ENCODE results near the gene AUTS2.

The AUTS2 gene

DNA sequence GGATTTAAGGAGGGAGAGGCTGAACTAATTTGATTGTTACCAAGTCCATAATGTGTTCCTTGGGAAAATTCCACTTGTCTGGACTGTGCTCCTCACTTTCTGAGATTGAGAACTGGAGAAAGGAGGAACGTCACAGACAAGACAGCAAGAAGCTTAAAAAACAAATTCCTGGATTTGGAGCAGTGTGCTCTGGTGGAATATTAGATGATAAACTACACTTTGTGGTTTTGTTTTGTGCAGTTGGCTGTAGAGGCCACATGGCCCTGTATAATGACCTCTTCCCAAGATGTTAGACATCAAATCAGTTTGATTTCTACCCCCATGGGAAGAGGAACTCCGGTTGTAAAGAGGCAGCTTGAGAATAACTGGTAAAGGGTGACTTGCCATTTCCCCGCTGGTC is 1112.4 kb downstream of the AUTS2 start:
- peaks cover 38% of the 10 kb centered on the region for H3K4me1 ChIP-seq (ENCODE audit: control insufficient read depth, insufficient read depth, low read length)
- TF ChIP-seq ZNF514 (tag by site-specific recombination; IDR thresholded peaks at IDR 0.05) (no peak), ZNF140 (tag by site-specific recombination; IDR thresholded peaks at IDR 0.05) (no peak), ZNF169 (tag by site-specific recombination; IDR thresholded peaks at IDR 0.05) (no peak), ZNF280D (tag by site-specific recombination; IDR thresholded peaks at IDR 0.05) (no peak), ZNF585B (tag by site-specific recombination; IDR thresholded peaks at IDR 0.05) (no peak), ZNF704 (tag by site-specific recombination; IDR thresholded peaks at IDR 0.05) (no peak), ZBTB48 (tag by site-specific recombination; IDR thresholded peaks at IDR 0.05) (no peak)
- ChIA-PET POLR2A (no interaction called here), CTCF (interaction anchor here (0.7 kb wide), 1 partner anchor 12 kb away, joined by 3 read pairs; no protein-coding TSS in a partner anchor)
- no peak overlapping the region for H3K4me3 ChIP-seq (ENCODE audit: low read depth, low read length)
- peaks cover 0 to 3% of the 10 kb centered on the region in 2 experiments; a peak in 1 of 3 replicates for H3K36me3 ChIP-seq (ENCODE audit: control insufficient read depth in 2 of 2, insufficient read depth in 1 of 2, low read length in 2 of 2)
- no peak overlapping the region; the same call in 1 of the 2 replicates for H3K27ac ChIP-seq (ENCODE audit: extremely low read depth, low read depth, low read length)
- no peaks in the 10 kb centered on the region for H3K9me3 ChIP-seq (ENCODE audit: control insufficient read depth, insufficient read depth, low read depth, low read length)

DNA sequence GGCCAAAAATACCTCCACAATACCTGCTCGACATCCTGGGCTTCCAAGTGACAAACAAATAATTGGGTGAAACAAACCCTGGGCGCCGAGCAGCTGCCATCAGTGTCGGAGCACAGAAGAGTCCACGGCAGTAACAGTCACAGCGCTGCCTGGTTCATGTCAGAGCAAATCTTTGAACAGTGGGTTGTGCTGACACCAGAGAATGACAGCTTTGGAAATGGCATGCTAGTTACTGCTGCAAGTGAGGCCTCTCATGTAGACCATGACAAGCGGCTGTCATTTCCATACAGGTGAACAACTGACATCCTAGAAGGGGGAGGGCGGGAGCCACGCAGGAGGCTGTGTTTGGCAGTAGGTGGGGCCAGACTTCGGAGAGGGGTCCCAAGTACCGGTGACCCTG is 1113.2 kb downstream of the AUTS2 start:
- H3K36me3 ChIP-seq (ENCODE audit: control insufficient read depth in 2 of 2, insufficient read depth in 1 of 2, low read length in 2 of 2), result no peaks in the 10 kb centered on the region

More for the DNA sequence above, 1113.2 kb downstream of the AUTS2 start:
- ChIA-PET CTCF (no interaction called here), POLR2A (no interaction called here)
- TF ChIP-seq HIC1 (tag by site-specific recombination; IDR thresholded peaks at IDR 0.05) (no peak), ZSCAN5A (tag by site-specific recombination; IDR thresholded peaks at IDR 0.05) (no peak), OSR2 (tag by site-specific recombination; IDR thresholded peaks at IDR 0.05) (no peak), ZNF510 (tag by site-specific recombination; IDR thresholded peaks at IDR 0.05; ENCODE audit: insufficient replicate concordance) (no peak), ZSCAN4 (tag by site-specific recombination; IDR thresholded peaks at IDR 0.05) (no peak), GLI2 (tag by site-specific recombination; IDR thresholded peaks at IDR 0.05; ENCODE audit: borderline replicate concordance, low read depth) (no peak)
- peaks cover 38% of the 10 kb centered on the region for H3K4me1 ChIP-seq (ENCODE audit: control insufficient read depth, insufficient read depth, low read length)
- no peak overlapping the region for H3K4me3 ChIP-seq (ENCODE audit: low read depth, low read length)
- H3K27ac ChIP-seq (ENCODE audit: extremely low read depth, low read depth, low read length), result no peak overlapping the region
- no peaks in the 10 kb centered on the region for H3K9me3 ChIP-seq (ENCODE audit: control insufficient read depth, insufficient read depth, low read depth, low read length)
